CD4-positive, alpha-beta T cell treated with Interleukin-15 for 1 hour (primary cell): ENCODE measurements around the gene KLHL41.
"Not testable (repeated sequence)": the region's sequence is repeated elsewhere in the genome, so short reads cannot be mapped to it uniquely, and the experiment has no call there.

Experiments used
- DNase-seq: peaks from one replicate; pipeline ENCODE4 v3.0.0-alpha.2; 2020

The KLHL41 gene

GRCh38 chr2:169510496-169510895 lies 994 bp downstream of the KLHL41 start:
- no peak for DNase-seq

GRCh38 chr2:169511818-169512217 lies 2.3 kb downstream of the KLHL41 start:
- no peak for DNase-seq

DNA sequence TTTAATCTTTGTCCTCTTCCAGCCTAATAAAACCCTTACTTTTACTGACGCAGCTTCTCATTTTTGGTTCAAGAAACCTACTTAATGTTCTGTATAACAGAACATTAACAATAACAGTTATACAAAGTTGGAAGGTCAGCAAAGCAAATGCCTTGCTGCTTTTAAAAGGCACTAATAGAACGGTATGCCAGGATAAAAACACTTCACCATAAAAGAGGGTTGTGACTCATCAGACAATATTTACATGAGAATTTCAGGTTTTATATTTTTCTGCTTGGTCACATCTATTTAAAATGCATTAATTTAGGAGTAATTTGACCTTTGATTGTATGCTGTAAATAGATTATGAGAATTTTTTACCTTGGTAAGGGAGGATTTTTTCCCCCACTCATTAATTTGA lies 3.0 kb downstream of the KLHL41 start:
- no peak for DNase-seq

DNA sequence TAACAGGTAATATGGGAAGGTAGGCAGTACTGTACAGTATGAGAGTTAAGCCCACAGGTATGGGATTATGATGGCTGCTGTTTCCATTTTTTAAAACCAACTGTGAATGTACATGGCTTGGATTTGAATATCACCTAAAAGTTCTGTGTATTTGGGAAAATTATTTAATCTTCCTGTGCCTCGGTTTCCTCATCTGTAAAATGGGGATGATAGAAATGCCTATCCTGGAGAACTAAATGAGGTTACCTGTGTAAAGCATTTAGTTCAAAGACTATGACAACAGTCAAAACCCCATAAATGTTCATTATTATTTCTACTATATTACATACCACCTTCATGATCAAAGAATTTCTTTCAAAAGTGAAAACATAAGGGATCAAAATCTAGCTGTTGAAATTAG lies 3.6 kb downstream of the KLHL41 start:
- no peak for DNase-seq

DNA sequence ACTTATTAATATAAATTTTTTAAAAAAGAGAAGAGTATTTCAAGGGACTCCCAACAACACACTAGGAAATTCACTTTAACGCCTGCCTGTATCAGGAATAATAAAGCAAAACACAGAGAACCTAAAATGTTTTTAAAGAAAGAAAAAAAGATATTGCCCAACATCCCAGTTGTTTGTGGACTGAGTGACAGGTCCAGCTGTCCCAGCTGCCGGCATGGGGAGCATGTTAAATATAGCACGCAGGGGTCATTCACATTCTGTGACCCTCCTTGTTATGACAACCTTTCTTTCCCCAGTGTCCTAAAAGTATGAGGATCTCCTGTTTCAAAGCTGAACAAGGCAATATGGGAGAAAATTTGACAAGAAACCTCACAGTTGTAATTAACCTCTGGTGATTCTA lies 4.4 kb downstream of the KLHL41 start:
- DNase-seq, result no peak

- not testable (repeated sequence) for DNase-seq
Observed at GRCh38 chr2:169514758-169515157, 5.3 kb downstream of the KLHL41 start.

GRCh38 chr2:169516488-169516995 lies 7.0 kb downstream of the KLHL41 start:
- not testable (repeated sequence) for DNase-seq

- DNase-seq, result no peak
Observed at GRCh38 chr2:169520896-169521295, 11.4 kb downstream of the KLHL41 start.

- no peak for DNase-seq
Observed at GRCh38 chr2:169523681-169524080, 14.2 kb downstream of the KLHL41 start.

- DNase-seq, result no peak
Observed at GRCh38 chr2:169525434-169525833, 15.9 kb downstream of the KLHL41 start.

- no peak for DNase-seq
Observed at GRCh38 chr2:169526451-169526850, 16.9 kb downstream of the KLHL41 start.

GRCh38 chr2:169528271-169528701 lies 18.8 kb downstream of the KLHL41 start:
- peak; percentile 54 for DNase-seq

DNA sequence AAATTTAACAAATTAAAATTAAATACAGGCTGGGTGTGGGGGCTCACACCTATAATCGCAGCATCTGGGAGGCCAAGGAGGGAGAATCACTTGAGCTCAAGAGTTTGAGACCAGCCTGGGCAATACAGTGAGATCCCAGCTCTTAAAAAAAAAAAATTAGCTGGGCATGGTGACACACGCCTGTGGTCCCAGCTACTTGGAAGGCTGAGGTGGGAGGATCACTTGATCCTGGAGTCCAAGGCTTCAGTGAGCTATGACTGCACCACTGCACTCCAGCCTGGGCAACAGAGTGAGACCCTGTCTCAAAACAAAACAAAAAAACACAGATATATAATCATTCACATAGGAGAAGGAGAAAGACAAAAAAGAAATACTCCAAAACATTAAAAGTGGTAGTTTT lies 30.0 kb downstream of the KLHL41 start:
- DNase-seq, result not testable (repeated sequence)

GRCh38 chr2:169540146-169540545 lies 30.6 kb downstream of the KLHL41 start:
- DNase-seq, result no peak

DNA sequence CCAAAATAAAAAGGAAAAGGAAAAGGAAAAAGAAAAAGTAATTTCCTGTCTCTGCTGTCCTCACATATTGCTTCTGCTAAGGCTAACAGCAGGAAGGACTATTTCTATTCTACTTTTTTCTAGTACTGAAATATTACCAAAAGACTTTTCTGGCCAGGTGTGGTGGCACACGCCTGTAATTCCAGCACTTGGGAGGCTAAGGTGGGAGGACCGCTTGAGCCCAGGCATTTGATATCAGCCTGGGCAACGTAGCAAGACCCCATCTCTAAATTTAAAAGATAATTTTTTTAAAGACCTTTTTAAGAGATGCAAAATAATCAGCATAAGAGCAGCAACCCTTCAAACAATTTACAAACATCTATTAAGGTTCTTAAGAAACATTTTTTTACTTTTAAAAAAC lies 32.9 kb downstream of the KLHL41 start:
- no peak for DNase-seq

GRCh38 chr2:169546756-169547155 lies 37.3 kb downstream of the KLHL41 start:
- no peak for DNase-seq

DNA sequence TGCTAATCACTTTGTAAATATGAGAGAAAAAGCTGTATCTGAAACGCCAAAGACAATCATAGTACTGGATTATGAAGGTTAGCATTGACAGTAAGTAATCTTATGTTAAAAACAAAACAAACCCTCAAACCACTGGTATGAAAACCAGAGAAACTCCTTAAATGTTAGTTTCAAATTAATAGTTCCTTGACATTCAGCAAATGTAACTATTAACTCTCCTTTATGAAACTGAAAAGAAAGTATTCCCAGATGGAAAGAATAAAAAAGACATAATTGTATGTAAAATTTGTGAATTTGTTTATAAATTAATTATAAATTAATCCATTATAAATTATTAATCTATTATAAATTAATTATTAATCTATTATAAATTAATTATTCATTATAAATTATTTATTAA lies 51.9 kb downstream of the KLHL41 start:
- no peak for DNase-seq

DNA sequence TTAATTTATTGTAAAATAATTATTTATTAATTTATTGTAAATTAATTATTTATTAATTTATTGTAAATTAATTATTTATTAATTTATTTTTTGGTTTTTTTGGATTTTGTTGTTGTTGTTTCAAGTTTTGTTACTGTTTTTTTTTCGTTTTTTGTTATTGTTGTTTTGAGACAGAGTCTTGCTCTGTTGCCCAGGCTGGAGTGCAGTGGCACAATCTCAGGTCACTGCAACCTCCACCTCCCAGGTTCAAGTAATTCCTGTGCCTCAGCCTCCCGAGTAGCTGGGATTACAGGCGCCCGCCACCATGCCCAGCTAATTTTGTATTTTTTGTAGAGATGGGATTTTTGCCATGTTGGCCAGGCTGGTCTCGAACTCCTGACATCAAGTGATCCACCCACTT lies 52.6 kb downstream of the KLHL41 start:
- DNase-seq, result not testable (repeated sequence)

GRCh38 chr2:169562519-169562918 lies 53.0 kb downstream of the KLHL41 start:
- DNase-seq, result no peak

GRCh38 chr2:169565686-169566085 lies 56.2 kb downstream of the KLHL41 start:
- DNase-seq, result no peak

DNA sequence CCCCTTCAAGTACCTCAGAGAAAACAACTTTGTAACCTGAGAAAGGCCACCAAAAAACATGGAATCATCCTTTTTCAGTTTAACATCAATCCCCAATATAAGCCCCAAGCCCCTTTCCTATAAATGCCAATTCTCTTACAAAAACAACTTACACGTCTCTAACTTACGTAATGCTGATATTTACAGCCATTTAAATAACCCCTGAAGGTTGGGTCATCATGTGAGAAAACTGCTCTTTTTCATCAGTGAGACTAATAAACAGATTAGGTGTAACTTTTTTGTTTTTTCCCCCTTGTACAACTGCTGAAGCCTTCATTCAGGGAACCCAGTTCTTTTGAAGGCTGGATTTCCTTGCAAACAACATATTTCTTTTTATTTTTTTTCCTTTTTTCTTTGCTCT lies 60.4 kb downstream of the KLHL41 start:
- no peak for DNase-seq

DNA sequence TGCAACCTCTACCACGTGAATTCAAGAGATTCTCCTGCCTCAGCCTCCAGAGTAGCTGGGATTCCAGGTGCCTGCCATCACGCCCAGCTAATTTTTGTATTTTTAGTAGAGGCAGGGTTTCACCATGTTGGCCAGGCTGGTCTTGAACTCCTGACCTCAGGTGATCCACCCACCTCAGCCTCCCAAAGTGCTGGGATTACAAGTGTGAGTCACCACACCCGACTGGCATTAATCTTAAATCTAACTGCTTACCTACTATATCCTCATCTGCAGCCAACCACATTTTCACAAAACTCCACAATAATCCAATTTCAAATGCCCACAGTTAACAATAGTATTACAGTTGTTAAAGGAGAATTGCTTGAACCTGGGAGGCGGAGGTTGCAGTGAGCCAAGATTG lies 61.2 kb downstream of the KLHL41 start:
- DNase-seq, result not testable (repeated sequence)

- DNase-seq, result no peak
Observed at GRCh38 chr2:169571571-169571970, 62.1 kb downstream of the KLHL41 start.

GRCh38 chr2:169572189-169572588 lies 62.7 kb downstream of the KLHL41 start:
- DNase-seq, result no peak

DNA sequence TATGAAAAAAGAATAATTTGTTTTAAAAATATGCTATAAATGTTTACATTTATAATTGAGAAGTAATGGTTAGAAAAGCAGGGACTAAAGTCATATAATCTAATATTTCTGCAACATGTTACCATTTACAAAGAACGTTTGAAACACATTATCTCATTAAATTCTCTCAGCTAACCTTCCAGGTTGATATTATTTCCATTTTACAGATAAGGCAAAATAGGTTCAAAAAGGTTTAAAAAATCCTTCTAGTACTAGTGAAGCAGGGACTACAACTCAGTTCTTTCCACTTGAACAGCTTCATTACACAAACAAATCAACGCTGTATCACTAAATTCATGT lies 63.3 kb downstream of the KLHL41 start:
- no peak for DNase-seq
